ENCODE data around the gene RBM6.
"Not testable (repeated sequence)": the region's sequence is repeated elsewhere in the genome, so short reads cannot be mapped to it uniquely, and the experiment has no call there.

Gene RBM6

DNA sequence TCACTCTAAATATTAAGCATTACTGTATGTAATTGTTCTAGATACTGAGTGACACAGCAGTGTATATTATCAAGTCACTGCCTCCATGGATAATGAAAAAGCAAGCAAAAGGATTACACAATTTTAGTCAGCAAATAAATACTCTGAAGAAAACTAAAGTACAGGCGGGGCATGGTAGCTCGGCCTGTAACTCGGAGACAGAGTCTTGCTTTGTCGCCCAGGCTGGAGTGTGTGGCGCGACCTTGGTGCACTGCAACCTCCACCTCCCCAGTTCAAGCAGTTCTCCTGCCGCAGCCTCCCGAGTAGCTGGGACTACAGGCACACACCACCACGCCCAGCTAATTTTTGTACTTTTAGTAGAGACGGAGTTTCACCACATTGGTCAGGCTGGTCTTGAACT is 32.7 kb downstream of the RBM6 start:
- no peak for DNase-seq (ENCODE audit: low read depth, low spot score)

GRCh38 chr3:49976942-49977341 is 37.0 kb downstream of the RBM6 start:
- no peak for DNase-seq (ENCODE audit: low read depth, low spot score)

DNA sequence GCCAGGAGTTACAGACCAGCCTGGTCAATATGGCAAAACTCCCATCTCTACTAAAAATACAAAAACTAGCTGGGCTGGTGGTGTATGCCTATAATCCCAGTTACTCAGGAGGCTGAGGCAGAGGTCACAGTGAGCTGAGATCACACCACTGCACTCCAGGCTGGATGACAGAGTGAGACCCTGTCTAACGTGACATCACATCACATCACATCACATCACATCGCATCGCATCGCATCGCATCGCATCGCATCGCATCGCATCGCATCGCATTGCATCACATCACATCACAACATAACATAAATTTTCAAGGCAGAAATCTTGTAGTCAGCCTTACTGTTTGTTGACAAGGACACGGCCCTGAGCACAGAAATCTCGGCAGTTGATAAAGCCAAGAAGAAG is 44.4 kb downstream of the RBM6 start:
- no peak for DNase-seq (ENCODE audit: low read depth, low spot score)

- no peak for DNase-seq (ENCODE audit: low read depth, low spot score)
Measured at GRCh38 chr3:49992326-49992725, 52.4 kb downstream of the RBM6 start.

GRCh38 chr3:49994476-49994875 is 54.5 kb downstream of the RBM6 start:
- DNase-seq (ENCODE audit: low read depth, low spot score): no peak

DNA sequence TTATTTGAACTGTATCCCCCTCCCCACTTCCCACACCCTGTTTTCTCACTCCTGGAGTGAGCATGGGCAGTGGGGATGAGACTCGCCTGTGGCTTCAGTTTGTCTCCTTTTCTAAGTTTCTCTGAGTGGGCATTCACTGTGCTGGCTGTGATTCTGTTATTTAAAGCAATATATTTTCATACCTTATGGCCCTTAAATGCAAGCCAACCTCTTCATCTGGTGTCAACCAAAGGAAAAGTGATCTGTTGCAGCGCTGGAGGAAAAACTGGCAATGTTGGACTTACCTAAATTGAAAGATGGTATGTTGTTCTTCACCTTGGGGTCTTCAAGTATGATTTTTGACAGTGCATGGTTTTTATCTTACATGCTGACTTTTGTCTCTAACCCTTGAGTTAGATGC is 56.1 kb downstream of the RBM6 start:
- no peak for DNase-seq (ENCODE audit: low read depth, low spot score)

DNA sequence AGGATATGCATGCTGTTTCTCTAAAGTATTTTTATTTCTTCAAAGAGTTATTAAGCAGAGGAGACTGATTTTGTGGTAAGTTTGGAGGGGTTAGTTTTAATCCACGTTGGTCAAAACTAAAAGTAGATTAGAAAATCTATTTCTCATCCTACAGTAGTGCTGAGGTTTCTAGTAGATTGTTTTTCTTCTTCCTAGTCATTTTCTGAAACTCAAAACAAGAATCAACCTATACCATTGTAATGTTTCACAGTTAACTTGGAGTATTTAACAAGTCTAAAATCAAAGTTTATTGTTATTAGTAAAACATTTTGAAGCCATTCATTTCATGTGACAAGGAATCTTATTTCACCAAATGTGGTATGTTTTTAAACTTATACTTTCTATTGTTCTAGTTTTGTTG is 57.9 kb downstream of the RBM6 start:
- DNase-seq (ENCODE audit: low read depth, low spot score): no peak

GRCh38 chr3:49998326-49998725 is 58.4 kb downstream of the RBM6 start:
- DNase-seq (ENCODE audit: low read depth, low spot score): no peak

GRCh38 chr3:50001511-50001910 is 61.6 kb downstream of the RBM6 start:
- no peak for DNase-seq (ENCODE audit: low read depth, low spot score)

DNA sequence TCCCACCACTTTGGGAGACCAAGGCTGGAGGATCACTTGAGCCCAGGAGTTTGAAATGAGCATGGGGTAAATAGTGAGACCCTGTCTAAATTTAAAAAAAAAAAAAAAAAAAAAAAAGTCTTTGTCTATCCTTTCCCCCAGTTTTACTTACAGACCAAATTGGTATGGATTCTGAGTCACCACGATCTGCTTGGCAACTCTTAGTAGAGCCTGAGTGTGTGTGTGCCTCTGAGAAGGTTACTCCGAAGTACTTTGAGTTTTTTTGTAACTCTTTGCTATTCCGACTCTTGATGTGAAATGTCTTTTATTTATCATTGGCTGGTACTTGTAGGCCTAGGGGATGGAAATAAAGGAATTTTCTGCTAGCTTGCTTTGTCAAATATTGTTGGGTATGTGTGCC is 63.3 kb downstream of the RBM6 start:
- DNase-seq (ENCODE audit: low read depth, low spot score): no peak

DNA sequence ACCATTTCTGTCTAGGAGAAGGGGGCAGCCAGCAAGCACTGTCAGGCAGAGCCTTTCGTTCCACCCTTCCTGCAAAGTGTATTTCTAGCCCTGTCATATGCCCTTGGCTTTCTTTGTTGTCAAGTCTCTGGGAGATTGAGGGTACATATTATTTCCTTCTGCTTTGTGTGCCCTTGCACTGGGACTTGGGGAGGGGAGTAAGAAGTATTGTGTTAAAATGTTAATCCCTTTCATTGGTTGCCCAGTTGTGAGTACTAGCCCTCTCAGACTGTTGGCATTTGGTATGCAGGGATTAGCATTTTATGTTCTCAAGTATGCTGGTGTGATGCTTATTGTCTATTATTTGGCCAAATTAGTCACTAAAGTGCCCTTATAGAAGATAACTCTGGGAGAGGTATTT is 63.9 kb downstream of the RBM6 start:
- no peak for DNase-seq (ENCODE audit: low read depth, low spot score)

DNA sequence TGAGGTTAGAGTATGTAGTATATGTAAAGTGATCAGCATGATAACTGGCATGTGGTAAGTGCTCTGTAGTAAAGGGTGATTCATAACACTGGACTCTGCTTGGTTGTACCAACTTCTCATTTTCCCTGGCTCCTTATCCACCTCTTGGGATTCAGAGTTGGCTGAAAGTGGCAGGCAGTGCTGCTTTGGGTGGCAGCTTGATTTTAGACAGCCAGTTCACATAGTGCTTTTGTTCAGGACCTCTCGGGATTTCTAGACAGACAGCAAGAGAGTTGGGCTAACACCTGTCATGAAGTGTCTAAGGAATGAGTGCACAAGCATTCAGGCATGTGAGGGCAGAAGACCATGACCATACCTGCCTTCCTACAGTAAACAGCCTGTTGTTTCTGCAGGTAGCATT is 69.0 kb downstream of the RBM6 start:
- no peak for DNase-seq (ENCODE audit: low read depth, low spot score)

GRCh38 chr3:50010959-50011358 is 71.0 kb downstream of the RBM6 start:
- DNase-seq (ENCODE audit: low read depth, low spot score): no peak

DNA sequence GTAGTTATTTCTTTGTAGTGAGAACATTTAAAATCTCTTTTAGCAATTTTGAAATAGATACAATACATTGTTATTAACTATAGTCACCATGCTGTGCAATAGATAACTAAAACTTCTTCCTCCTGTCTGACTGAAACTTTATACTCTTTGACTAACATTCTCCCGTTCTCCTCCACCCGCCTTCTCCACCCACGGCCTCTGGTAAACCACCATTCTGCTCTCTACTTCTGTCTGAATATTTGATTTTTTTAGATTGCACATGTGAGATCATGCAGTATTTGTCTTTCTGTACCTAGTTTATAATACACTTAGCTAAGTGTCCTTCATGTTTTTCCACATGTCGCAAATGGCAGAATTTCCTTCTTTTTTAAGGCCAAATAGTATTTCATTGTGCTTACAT is 76.0 kb downstream of the RBM6 start:
- DNase-seq (ENCODE audit: low read depth, low spot score): no peak

- DNase-seq (ENCODE audit: low read depth, low spot score): no peak
Measured at GRCh38 chr3:50028346-50028745, 88.4 kb downstream of the RBM6 start.

DNA sequence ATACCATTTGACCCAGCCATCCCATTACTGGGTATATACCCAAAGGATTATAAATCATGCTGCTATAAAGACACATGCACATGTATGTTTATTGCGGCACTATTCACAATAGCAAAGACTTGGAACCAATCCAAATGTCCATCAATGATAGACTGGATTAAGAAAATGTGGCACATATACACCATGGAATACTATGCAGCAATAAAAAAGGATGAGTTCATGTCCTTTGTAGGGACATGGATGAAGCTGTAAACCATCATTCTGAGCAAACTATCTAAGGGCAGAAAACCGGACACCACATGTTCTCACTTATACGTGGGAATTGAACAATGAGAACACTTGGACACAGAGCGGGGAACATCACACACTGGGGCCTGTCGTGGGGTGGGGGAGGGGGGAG is 91.3 kb downstream of the RBM6 start:
- DNase-seq (ENCODE audit: low read depth, low spot score): not testable (repeated sequence)

- DNase-seq (ENCODE audit: low read depth, low spot score): no peak
Measured at GRCh38 chr3:50044976-50045375, 105.0 kb downstream of the RBM6 start.

GRCh38 chr3:50047426-50047825 is 107.5 kb downstream of the RBM6 start:
- no peak for DNase-seq (ENCODE audit: low read depth, low spot score)

- no peak for DNase-seq (ENCODE audit: low read depth, low spot score)
Measured at GRCh38 chr3:50050361-50050760, 110.4 kb downstream of the RBM6 start.

DNA sequence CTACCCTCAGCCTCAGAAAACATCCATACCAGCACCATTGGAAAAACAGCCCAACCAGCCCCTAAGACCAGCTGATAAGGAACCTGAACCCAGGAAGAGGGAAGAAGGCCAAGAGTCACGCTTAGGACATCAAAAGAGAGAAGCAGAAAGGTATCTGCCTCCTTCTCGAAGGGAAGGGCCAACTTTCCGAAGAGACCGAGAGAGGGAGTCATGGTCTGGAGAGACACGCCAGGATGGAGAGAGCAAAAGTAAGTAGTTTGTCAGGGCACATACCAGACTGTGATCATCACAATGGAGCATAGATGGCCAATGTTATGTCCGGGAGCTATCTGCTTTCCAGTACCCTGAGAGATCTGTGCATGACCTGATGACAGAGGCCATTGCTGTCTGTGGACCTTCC is 117.8 kb downstream of the RBM6 start:
- DNase-seq (ENCODE audit: low read depth, low spot score): no peak

GRCh38 chr3:50068134-50068533 is 128.2 kb downstream of the RBM6 start:
- DNase-seq (ENCODE audit: low read depth, low spot score): no peak

DNA sequence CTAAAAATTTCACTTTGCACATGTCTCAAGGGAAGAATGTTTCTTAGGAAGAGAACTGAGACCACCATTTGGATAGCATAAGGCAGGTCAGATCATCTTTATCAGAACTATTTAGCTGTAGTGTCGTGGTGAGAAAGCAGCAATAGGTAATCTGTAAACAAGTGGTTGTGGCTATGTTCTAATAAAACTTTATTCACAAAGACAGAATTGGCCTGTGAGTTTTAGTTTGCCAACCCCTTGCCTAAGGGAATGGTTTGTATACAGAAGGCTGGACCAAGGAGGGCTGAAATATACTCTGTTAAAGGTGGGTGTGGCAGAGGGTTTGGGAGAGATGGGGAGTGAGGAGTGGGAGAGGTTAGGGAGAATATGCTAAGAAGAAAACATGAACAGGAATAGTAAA is 138.1 kb downstream of the RBM6 start:
- DNase-seq (ENCODE audit: low read depth, low spot score): no peak

DNA sequence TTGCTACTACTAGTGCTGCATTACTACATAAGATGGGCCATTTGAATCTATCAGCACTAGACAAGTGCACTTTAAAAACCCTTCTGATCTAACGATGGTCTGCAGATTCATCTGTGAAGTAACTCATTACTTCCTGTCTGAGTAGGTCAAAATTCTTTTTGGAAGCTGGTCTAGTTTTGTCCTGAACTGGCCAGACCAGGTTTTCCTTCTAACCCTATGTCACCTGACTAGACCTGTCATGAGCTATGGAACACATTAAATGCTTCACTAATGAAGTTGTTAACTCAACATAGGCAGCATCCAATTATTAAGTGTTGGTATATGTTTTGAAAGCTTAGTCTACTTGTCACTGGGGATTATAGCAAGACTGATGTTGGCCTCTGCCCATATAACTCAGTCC is 138.7 kb downstream of the RBM6 start:
- DNase-seq (ENCODE audit: low read depth, low spot score): no peak

- DNase-seq (ENCODE audit: low read depth, low spot score): not testable (repeated sequence)
Measured at GRCh38 chr3:50084951-50085350, 145.0 kb downstream of the RBM6 start.

Measured in ELF-1 (cell line).